PC-3 (cell line): ENCODE data around the gene CTSC. TPM values are rescaled to one million over a fixed set of nuclear protein-coding genes. Genes with fewer than 3 reads are reported as not detected.

Source experiments
- ATAC-seq: fragments of 200-7000 bp; cut with Tn5 transposase; 2 replicates; pipeline ENCODE4 v1.9.1; 2020; ENCODE audit warnings: mild to moderate bottlenecking, moderate library complexity
- BruUV-seq: library from RNA; stranded (reverse); fragments of 400-500 nt; replicated peaks from 2 replicates; lab custom pipeline; 2021; lab: Mats Ljungman, UMichigan
- CTCF ChIA-PET: fragments of 300-600 bp; sonication (Branson Sonifier 250); formaldehyde crosslinking; loops from one replicate; lab custom pipeline; 2022; ENCODE audit warnings: antibody characterized with exemption; lab: Charles Lee
- POLR2A ChIA-PET: fragments of 300-600 bp; sonication (Branson Sonifier 250); formaldehyde crosslinking; loops from one replicate; lab custom pipeline; 2022; ENCODE audit warnings: antibody characterized with exemption; ENCODE audit not compliant: unreplicated experiment; lab: Charles Lee
- DNase-seq: peaks from one replicate; pipeline ENCODE4 v3.0.0-alpha.2; 2015
- H2AFZ ChIP-seq: fragments of 300-600 bp; sonication (generic); 2 replicates; pipeline ENCODE4 v1.6.0; 2016; ENCODE audit warnings: antibody characterized with exemption, low read length
- H3F3A ChIP-seq: fragments of 300-600 bp; sonication (generic); one replicate; pipeline ENCODE4 v1.6.0; 2017; ENCODE audit warnings: antibody characterized with exemption, low read length, control low read depth, mild to moderate bottlenecking; ENCODE audit not compliant: unreplicated experiment
- H3K27ac ChIP-seq: fragments of 300-600 bp; sonication (generic); 2 replicates; pipeline ENCODE4 v1.5.1; 2016; ENCODE audit warnings: mild to moderate bottlenecking, low read length
- H3K27me3 ChIP-seq: fragments of 300-600 bp; sonication (generic); 2 replicates; pipeline ENCODE4 v1.6.1; 2016; ENCODE audit warnings: low read length, mixed read lengths
- H3K36me3 ChIP-seq: fragments of 300-600 bp; sonication (generic); 2 replicates; pipeline ENCODE4 v1.6.1; 2016; ENCODE audit warnings: low read depth, mixed run types, low read length, mixed read lengths
- H3K4me1 ChIP-seq: fragments of 300-600 bp; sonication (generic); 2 replicates; pipeline ENCODE4 v1.5.1; 2016; ENCODE audit warnings: low read length; ENCODE audit not compliant: insufficient read depth
- H3K4me2 ChIP-seq: fragments of 300-600 bp; sonication (generic); 2 replicates; pipeline ENCODE4 v1.6.0; 2016; ENCODE audit warnings: low read length
- H3K4me3 ChIP-seq: fragments of 300-600 bp; sonication (generic); 2 replicates; pipeline ENCODE4 v1.5.1; 2016; ENCODE audit warnings: mild to moderate bottlenecking, low read length, mixed read lengths
- H3K79me2 ChIP-seq: fragments of 300-600 bp; sonication (generic); 2 replicates; pipeline ENCODE4 v1.6.1; 2017; ENCODE audit warnings: low read length, mixed read lengths
- H3K9ac ChIP-seq: fragments of 300-600 bp; sonication (generic); 2 replicates; pipeline ENCODE4 v1.6.0; 2016; ENCODE audit warnings: mild to moderate bottlenecking, low read length
- H3K9me2 ChIP-seq: fragments of 300-600 bp; sonication (generic); replicated peaks from 2 replicates; pipeline ENCODE4 v1.6.1; 2016; ENCODE audit warnings: mixed run types, low read length, mixed read lengths
- H3K9me3 ChIP-seq: fragments of 300-600 bp; sonication (generic); 2 replicates; pipeline ENCODE4 v1.6.1; 2016; ENCODE audit warnings: low read length, mixed read lengths
- H4K20me1 ChIP-seq: fragments of 300-600 bp; sonication (generic); 2 replicates; pipeline ENCODE4 v1.6.1; 2016; ENCODE audit warnings: low read length, mixed read lengths
- CTCF ChIP-seq: fragments of 300-600 bp; sonication (generic); conservative IDR thresholded peaks from 2 replicates; pipeline ENCODE4 v1.5.1; 2017; ENCODE audit warnings: antibody characterized with exemption, low read depth, mild to moderate bottlenecking, low read length
- EZH2 ChIP-seq: fragments of 300-600 bp; sonication (generic); IDR thresholded peaks from one replicate; pipeline ENCODE4 v1.6.1; 2017; ENCODE audit warnings: antibody characterized with exemption, mild to moderate bottlenecking, low read length; ENCODE audit not compliant: unreplicated experiment
- EZH2phosphoT487 ChIP-seq: fragments of 300-600 bp; sonication (generic); IDR thresholded peaks from 2 replicates; pipeline ENCODE4 v1.6.1; 2018; ENCODE audit warnings: mild to moderate bottlenecking, antibody characterized with exemption, low read length, borderline replicate concordance
- intact Hi-C: fragments of 100-400 bp; cut with micrococcal nuclease; formaldehyde crosslinking; loops from 2 replicates; pipeline ENCODE4 v1.9.0; 2023
- total RNA-seq: library from RNA; depleted of rRNA; stranded (reverse); fragments of >200 nt; gene quantifications from 2 replicates; pipeline ENCODE4 v1.2.3, GENCODE V29; 2014

The CTSC gene
- total RNA-seq, 1 experiment from 2014 or later = 240 TPM

DNA sequence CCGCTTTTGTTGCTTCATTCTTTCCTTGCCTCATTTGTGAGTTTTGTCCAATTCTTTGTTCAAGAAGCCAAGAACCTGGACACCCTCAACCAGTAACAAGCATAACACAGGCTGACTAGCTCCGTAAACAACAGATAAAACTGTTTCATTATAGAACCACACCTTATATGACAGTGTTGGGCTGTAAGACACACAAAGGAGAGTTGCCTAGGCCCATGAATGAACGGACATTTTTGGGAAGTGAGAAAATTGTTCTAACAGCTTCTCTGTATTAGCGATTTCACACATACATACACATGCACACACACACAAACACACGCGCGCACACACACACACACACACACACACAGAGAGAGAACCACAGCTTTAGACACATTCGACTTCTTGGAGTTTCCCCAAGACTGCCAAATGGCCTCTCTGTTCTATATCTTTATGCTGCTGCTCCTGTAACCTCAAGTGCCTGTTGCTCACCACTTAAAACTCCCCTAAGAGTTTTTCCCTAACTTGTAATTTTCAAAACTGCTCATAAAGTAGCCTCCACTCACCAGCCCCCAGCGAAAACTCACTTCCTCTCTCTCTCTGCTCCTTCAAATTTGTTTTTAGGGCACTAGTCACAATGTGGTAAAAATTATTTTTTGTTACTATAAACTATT lies 35.9 kb downstream of the CTSC start:
- no peaks in the 10 kb centered on the region for H3K79me2 ChIP-seq
- H3K4me1 ChIP-seq = no peaks in the 10 kb centered on the region
- H3K4me3 ChIP-seq = no peak overlapping the region
- intact Hi-C loops = no loop called here
- DNase-seq (no peak), ATAC-seq (no peak)
- H3K9me2 ChIP-seq = no peaks in the 10 kb centered on the region
- H3K9ac ChIP-seq = no peak overlapping the region
- no peaks in the 10 kb centered on the region for H3K9me3 ChIP-seq
- H3K27ac ChIP-seq = no peak overlapping the region
- CTCF ChIA-PET = no interaction called here
- H4K20me1 ChIP-seq = no peaks in the 10 kb centered on the region
- H3K36me3 ChIP-seq = peaks cover 47% of the 10 kb centered on the region
- no TSS peak for BruUV-seq
- H3F3A ChIP-seq = no peaks in the 10 kb centered on the region
- no peaks in the 10 kb centered on the region for H3K27me3 ChIP-seq
- H2AFZ ChIP-seq = no peak overlapping the region
- no peak for TF ChIP-seq EZH2phosphoT487
- no peak for TF ChIP-seq CTCF
- no peak for TF ChIP-seq EZH2
- no peak overlapping the region for H3K4me2 ChIP-seq
- POLR2A ChIA-PET = no interaction called here

DNA sequence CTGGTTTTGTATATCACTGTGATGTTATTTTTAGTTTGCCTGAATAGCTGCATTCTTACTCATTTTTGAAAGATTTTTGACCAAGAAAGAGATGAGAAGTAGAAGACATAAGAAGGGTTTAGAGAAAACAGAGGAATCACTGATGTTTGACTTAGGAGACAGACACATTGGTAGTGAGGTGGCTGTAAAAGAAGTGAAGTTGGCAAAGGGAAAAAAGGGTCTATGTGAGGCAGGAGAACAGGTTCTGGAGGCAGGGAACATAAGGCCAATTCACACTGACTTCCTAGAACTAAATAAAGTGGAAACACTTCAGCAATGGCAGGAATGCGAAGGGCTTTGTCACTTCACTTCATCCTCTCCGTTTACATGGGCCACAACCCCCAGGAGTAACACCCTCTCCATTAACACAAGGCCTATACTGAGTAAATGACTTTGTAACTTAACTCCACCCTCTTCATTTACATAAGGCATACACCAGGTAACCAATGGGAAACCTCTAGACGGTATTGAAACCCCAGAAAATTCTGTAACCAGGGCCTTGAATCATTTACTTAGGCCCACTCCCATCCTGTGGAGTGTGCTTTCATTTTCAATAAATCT lies 36.5 kb downstream of the CTSC start:
- no peaks in the 10 kb centered on the region for H3K9me3 ChIP-seq
- no peak overlapping the region for H2AFZ ChIP-seq
- intact Hi-C loops = no loop called here
- no peak overlapping the region for H3K4me2 ChIP-seq
- H4K20me1 ChIP-seq = no peaks in the 10 kb centered on the region
- no peaks in the 10 kb centered on the region for H3K27me3 ChIP-seq
- no peaks in the 10 kb centered on the region for H3K79me2 ChIP-seq
- H3K4me1 ChIP-seq = no peaks in the 10 kb centered on the region
- ChIA-PET POLR2A (no interaction called here), CTCF (no interaction called here)
- H3K9me2 ChIP-seq = no peaks in the 10 kb centered on the region
- H3K27ac ChIP-seq = no peak overlapping the region
- DNase-seq (no peak), ATAC-seq (no peak)
- peaks cover 45% of the 10 kb centered on the region for H3K36me3 ChIP-seq
- no peak overlapping the region for H3K4me3 ChIP-seq
- no peak for TF ChIP-seq CTCF
- no peak for TF ChIP-seq EZH2phosphoT487
- TF ChIP-seq EZH2 = no peak
- no peak overlapping the region for H3K9ac ChIP-seq
- no TSS peak for BruUV-seq
- H3F3A ChIP-seq = no peaks in the 10 kb centered on the region

GRCh38 chr11:88297863-88298262 lies 39.7 kb downstream of the CTSC start:
- no peak overlapping the region for H3K27ac ChIP-seq
- ChIA-PET POLR2A (no interaction called here), CTCF (no interaction called here)
- TF ChIP-seq EZH2 (no peak), EZH2phosphoT487 (no peak), CTCF (no peak)
- no peak overlapping the region for H3K4me3 ChIP-seq
- no peaks in the 10 kb centered on the region for H3K27me3 ChIP-seq
- H3K4me1 ChIP-seq = peaks cover 6% of the 10 kb centered on the region
- no peaks in the 10 kb centered on the region for H3K9me2 ChIP-seq
- H4K20me1 ChIP-seq = no peaks in the 10 kb centered on the region
- no TSS peak for BruUV-seq
- no peak for ATAC-seq
- no peaks in the 10 kb centered on the region for H3K9me3 ChIP-seq
- intact Hi-C loops = no loop called here
- no peaks in the 10 kb centered on the region for H3K79me2 ChIP-seq
- no peak overlapping the region for H2AFZ ChIP-seq
- H3K36me3 ChIP-seq = peaks cover 56% of the 10 kb centered on the region
- no peak overlapping the region for H3K4me2 ChIP-seq
- no peak overlapping the region for H3K9ac ChIP-seq
- DNase-seq = no peak
- H3F3A ChIP-seq = no peaks in the 10 kb centered on the region
